ENCODE results near the gene SLC25A5.

GRCh38 chrX:119467842-119468550 lies at the start of gene SLC25A5:
- TF ChIP-seq CTCF (IDR thresholded peaks at IDR 0.05; ENCODE audit: low read depth, low read length, missing input control) (no peak), TAF1 (conservative IDR thresholded peaks at IDR 0.05) (peak; percentile 63), MAX (IDR thresholded peaks at IDR 0.05) (no peak), RAD21 (IDR thresholded peaks at IDR 0.05) (no peak), SP1 (IDR thresholded peaks at IDR 0.05) (peak; percentile 4), GABPA (IDR thresholded peaks at IDR 0.05 in 1 of 2, conservative IDR thresholded peaks at IDR 0.05 in 1 of 2) (no peak), YY1 (IDR thresholded peaks at IDR 0.05) (peak; percentile 33), FOXA1 (IDR thresholded peaks at IDR 0.05) (no peak), HNF4A (conservative IDR thresholded peaks at IDR 0.05) (peak; percentile 45 to 59), ZBTB33 (IDR thresholded peaks at IDR 0.05) (no peak)
